CD8-positive, alpha-beta memory T cell (primary cell): ENCODE data around the gene FXYD3. TPM values are rescaled to one million over a fixed set of nuclear protein-coding genes. Genes with fewer than 3 reads are reported as not detected.
A peak's percentile ranks its signal among the peaks of the same experiment; 100 is the strongest.

Experiments used
- CTCF ChIA-PET: fragments of 350-600 bp; sonication (Branson Sonifier 250); formaldehyde crosslinking; loops from one replicate; lab custom pipeline; 2021; ENCODE audit warnings: antibody characterized with exemption; lab: Charles Lee
- POLR2A ChIA-PET: fragments of 350-600 bp; sonication (Branson Sonifier 250); formaldehyde crosslinking; loops from one replicate; lab custom pipeline; 2021; ENCODE audit warnings: antibody characterized with exemption; lab: Charles Lee
- DNase-seq, 5 donors: peaks; one replicate each; pipeline versions ENCODE4 v3.0.0 to v3.0.0-alpha.2; 2020 to 2022; ENCODE audit warnings: mixed read lengths in 1 of 5
- H3K27ac ChIP-seq: one replicate; pipeline ENCODE4 v1.7.0; 2013; ENCODE audit warnings: low read depth, mild to moderate bottlenecking, low read length, moderate library complexity
- H3K27me3 ChIP-seq: 2 replicates; pipeline ENCODE4 v1.7.0; 2013; ENCODE audit warnings: low read length, mild to moderate bottlenecking; ENCODE audit not compliant: insufficient read depth, poor library complexity, severe bottlenecking
- H3K36me3 ChIP-seq: 2 replicates; pipeline ENCODE4 v1.7.0; 2013; ENCODE audit warnings: mild to moderate bottlenecking, low read length, moderate library complexity; ENCODE audit not compliant: insufficient read depth
- H3K4me1 ChIP-seq: 2 replicates; pipeline ENCODE4 v1.7.0; 2013; ENCODE audit warnings: mild to moderate bottlenecking, low read length, moderate library complexity; ENCODE audit not compliant: insufficient read depth
- H3K4me3 ChIP-seq: 2 replicates; pipeline ENCODE4 v1.7.0; 2013; ENCODE audit warnings: mild to moderate bottlenecking, low read length
- H3K9me3 ChIP-seq: 2 replicates; pipeline ENCODE4 v1.7.0; 2013; ENCODE audit warnings: mild to moderate bottlenecking, low read length
- H3K27ac Mint-ChIP-seq, 8 donors: one replicate each; pipeline ENCODE4 v1.8.0; 2020 to 2021; ENCODE audit warnings: mixed read lengths in 8 of 8, mild to moderate bottlenecking in 6 of 8, inconsistent platforms in 3 of 8, moderate library complexity in 3 of 8
- H3K27me3 Mint-ChIP-seq, 2 donors: one replicate each; pipeline ENCODE4 v1.8.0; 2020 to 2021; ENCODE audit warnings: mixed read lengths in 2 of 2, mild to moderate bottlenecking in 1 of 2, moderate library complexity in 1 of 2
- H3K36me3 Mint-ChIP-seq, 3 donors: one replicate each; pipeline ENCODE4 v1.8.0; 2020 to 2021; ENCODE audit warnings: mixed read lengths in 3 of 3, inconsistent platforms in 1 of 3, mild to moderate bottlenecking in 1 of 3
- H3K4me1 Mint-ChIP-seq, 3 donors: one replicate each; pipeline ENCODE4 v1.8.0; 2020 to 2021; ENCODE audit warnings: mixed read lengths in 3 of 3, inconsistent platforms in 1 of 3, mild to moderate bottlenecking in 1 of 3
- H3K4me3 Mint-ChIP-seq, 7 donors: one replicate each; pipeline ENCODE4 v1.8.0; 2020 to 2021; ENCODE audit warnings: mixed read lengths in 7 of 7, mild to moderate bottlenecking in 6 of 7, moderate library complexity in 4 of 7, inconsistent platforms in 2 of 7
- H3K9me3 Mint-ChIP-seq, 5 donors: one replicate each; pipeline ENCODE4 v1.8.0; 2020 to 2022; ENCODE audit warnings: mixed read lengths in 5 of 5, mild to moderate bottlenecking in 3 of 5, moderate library complexity in 2 of 5, inconsistent platforms in 1 of 5
- polyA plus RNA-seq: library from polyadenylated mRNA; unstranded; fragments of 300-500 nt; fragmentation: Illumina TruSeq; gene quantifications from one replicate; pipeline ENCODE4 v1.2.3, GENCODE V29; 2021
- total RNA-seq, 2 experiments: library from RNA; stranded (reverse); gene quantifications; one replicate each; pipeline ENCODE4 v1.2.3, GENCODE V29; 2021

Gene FXYD3
- total and polyA plus RNA-seq, 3 experiments from 2014 or later: not detected

GRCh38 chr19:35104361-35104760 lies 11.3 kb upstream of the FXYD3 start:
- peak overlapping the region in 1 of 8 donors; percentile 16 for H3K27ac Mint-ChIP-seq
- no peaks in the 10 kb centered on the region for H3K27me3 ChIP-seq
- H3K9me3 ChIP-seq: no peaks in the 10 kb centered on the region
- DNase-seq: no peak
- H3K36me3 Mint-ChIP-seq: no peaks in the 10 kb centered on the region
- no peak overlapping the region for H3K27ac ChIP-seq
- H3K4me1 ChIP-seq: no peaks in the 10 kb centered on the region
- CTCF ChIA-PET: no interaction called here
- H3K36me3 ChIP-seq: no peaks in the 10 kb centered on the region
- H3K9me3 Mint-ChIP-seq: no peaks in the 10 kb centered on the region
- no peak overlapping the region for H3K4me3 ChIP-seq
- no peaks in the 10 kb centered on the region for H3K4me1 Mint-ChIP-seq
- H3K4me3 Mint-ChIP-seq: no peak overlapping the region
- peaks cover 0 to 4% of the 10 kb centered on the region in 2 donors for H3K27me3 Mint-ChIP-seq
- POLR2A ChIA-PET: no interaction called here

- no peak overlapping the region for H3K27ac Mint-ChIP-seq
- ChIA-PET CTCF (no interaction called here), POLR2A (no interaction called here)
- DNase-seq: no peak
- Histone ChIP-seq H3K4me3 (no peak overlapping the region), H3K4me1 (no peaks in the 10 kb centered on the region), H3K9me3 (no peaks in the 10 kb centered on the region), H3K27ac (no peak overlapping the region), H3K36me3 (no peaks in the 10 kb centered on the region), H3K27me3 (no peaks in the 10 kb centered on the region)
- no peaks in the 10 kb centered on the region for H3K36me3 Mint-ChIP-seq
- H3K27me3 Mint-ChIP-seq: peaks cover 0 to 4% of the 10 kb centered on the region in 2 donors
- no peaks in the 10 kb centered on the region for H3K9me3 Mint-ChIP-seq
- no peaks in the 10 kb centered on the region for H3K4me1 Mint-ChIP-seq
- H3K4me3 Mint-ChIP-seq: no peak overlapping the region
These were observed 10.6 kb upstream of the FXYD3 start for GRCh38 chr19:35105047-35105410.

- Histone ChIP-seq H3K4me1 (no peaks in the 10 kb centered on the region), H3K36me3 (no peaks in the 10 kb centered on the region), H3K9me3 (no peaks in the 10 kb centered on the region), H3K27me3 (no peaks in the 10 kb centered on the region), H3K27ac (no peak overlapping the region), H3K4me3 (no peak overlapping the region)
- Mint-ChIP-seq H3K4me1 (no peaks in the 10 kb centered on the region), H3K27ac (peak overlapping the region in 2 of 8 donors; percentile 6 to 56), H3K36me3 (no peaks in the 10 kb centered on the region), H3K9me3 (no peaks in the 10 kb centered on the region), H3K4me3 (no peak overlapping the region), H3K27me3 (peaks cover 0 to 5% of the 10 kb centered on the region in 2 donors)
- POLR2A ChIA-PET: no interaction called here
- no peak for DNase-seq
- CTCF ChIA-PET: interaction anchor here (1.2 kb wide), 1 partner anchor 61 kb away, joined by 3 read pairs; no protein-coding TSS in a partner anchor
These were observed 10.0 kb upstream of the FXYD3 start for GRCh38 chr19:35105411-35106290.

- ChIA-PET POLR2A (no interaction called here), CTCF (interaction anchor here (1.2 kb wide), 1 partner anchor 62 kb away, joined by 3 read pairs; no protein-coding TSS in a partner anchor)
- Histone ChIP-seq H3K36me3 (no peaks in the 10 kb centered on the region), H3K27me3 (no peaks in the 10 kb centered on the region), H3K9me3 (no peaks in the 10 kb centered on the region), H3K4me1 (no peaks in the 10 kb centered on the region), H3K4me3 (no peak overlapping the region), H3K27ac (no peak overlapping the region)
- no peaks in the 10 kb centered on the region for H3K4me1 Mint-ChIP-seq
- no peak overlapping the region for H3K4me3 Mint-ChIP-seq
- peaks cover 0 to 7% of the 10 kb centered on the region in 2 donors for H3K27me3 Mint-ChIP-seq
- DNase-seq: no peak
- no peaks in the 10 kb centered on the region for H3K9me3 Mint-ChIP-seq
- H3K27ac Mint-ChIP-seq: peak overlapping the region in 3 of 8 donors; percentile 6 to 56 (median 29)
- H3K36me3 Mint-ChIP-seq: no peaks in the 10 kb centered on the region
These were observed 9.4 kb upstream of the FXYD3 start for GRCh38 chr19:35106291-35106583.

GRCh38 chr19:35106898-35107541 lies 8.6 kb upstream of the FXYD3 start:
- H3K4me3 Mint-ChIP-seq: no peak overlapping the region
- H3K36me3 Mint-ChIP-seq: no peaks in the 10 kb centered on the region
- H3K27ac Mint-ChIP-seq: peak overlapping the region in 1 of 8 donors; percentile 88
- no peaks in the 10 kb centered on the region for H3K9me3 Mint-ChIP-seq
- ChIA-PET POLR2A (no interaction called here), CTCF (interaction anchor here (1.2 kb wide), 1 partner anchor 63 kb away, joined by 3 read pairs; no protein-coding TSS in a partner anchor)
- Histone ChIP-seq H3K36me3 (no peaks in the 10 kb centered on the region), H3K27ac (no peak overlapping the region), H3K4me1 (no peaks in the 10 kb centered on the region), H3K9me3 (no peaks in the 10 kb centered on the region), H3K4me3 (no peak overlapping the region), H3K27me3 (no peaks in the 10 kb centered on the region)
- H3K4me1 Mint-ChIP-seq: no peaks in the 10 kb centered on the region
- H3K27me3 Mint-ChIP-seq: peaks cover 2 to 10% of the 10 kb centered on the region in 2 donors
- DNase-seq: no peak

- ChIA-PET CTCF (interaction anchor here (0.6 kb wide), 1 partner anchor 596 kb away, joined by 3 read pairs; no protein-coding TSS in a partner anchor), POLR2A (no interaction called here)
- Mint-ChIP-seq H3K36me3 (no peaks in the 10 kb centered on the region), H3K9me3 (no peaks in the 10 kb centered on the region), H3K4me3 (no peak overlapping the region), H3K27ac (no peak overlapping the region), H3K27me3 (peaks cover 2 to 11% of the 10 kb centered on the region in 2 donors), H3K4me1 (no peaks in the 10 kb centered on the region)
- Histone ChIP-seq H3K9me3 (no peaks in the 10 kb centered on the region), H3K36me3 (no peaks in the 10 kb centered on the region), H3K4me1 (no peaks in the 10 kb centered on the region), H3K27me3 (no peaks in the 10 kb centered on the region), H3K4me3 (no peak overlapping the region), H3K27ac (no peak overlapping the region)
- DNase-seq: no peak
These were observed 8.1 kb upstream of the FXYD3 start for GRCh38 chr19:35107545-35107944.

- Histone ChIP-seq H3K27me3 (no peaks in the 10 kb centered on the region), H3K4me1 (no peaks in the 10 kb centered on the region), H3K9me3 (no peaks in the 10 kb centered on the region), H3K27ac (no peak overlapping the region), H3K36me3 (no peaks in the 10 kb centered on the region), H3K4me3 (no peak overlapping the region)
- ChIA-PET POLR2A (no interaction called here), CTCF (no interaction called here)
- Mint-ChIP-seq H3K4me1 (no peaks in the 10 kb centered on the region), H3K27ac (no peak overlapping the region), H3K9me3 (no peaks in the 10 kb centered on the region), H3K27me3 (peaks cover 2 to 11% of the 10 kb centered on the region in 2 donors), H3K36me3 (no peaks in the 10 kb centered on the region), H3K4me3 (no peak overlapping the region)
- no peak for DNase-seq
These were observed 6.9 kb upstream of the FXYD3 start for GRCh38 chr19:35108730-35109129.
